Prostate gland (tissue), 2 donors: ENCODE data around the gene ZNF415.

ENCODE experiments used
- POLR2A ChIP-seq: fragments of 450-650 bp; IDR thresholded peaks from one replicate; pipeline ENCODE4 v1.6.1; 2016; ENCODE audit warnings: antibody characterized with exemption, mild to moderate bottlenecking
- POLR2AphosphoS5 ChIP-seq: sonication (generic); formaldehyde crosslinking; IDR thresholded peaks from one replicate; pipeline ENCODE4 v1.6.1; 2017; ENCODE audit warnings: antibody characterized with exemption
- TF ChIP-seq, protein P1 (sequence below), 4 experiments: fragments of 200-600 bp in 2 of 4; fragments of 450-650 bp in 2 of 4; sonication (generic) in 2 of 4; IDR thresholded peaks; 1 replicate in 3 of 4; 2 replicates in 1 of 4; pipeline ENCODE4 v1.5.1; 2016 to 2019; ENCODE audit warnings: antibody characterized with exemption in 4 of 4, mild to moderate bottlenecking in 2 of 4, moderate library complexity in 2 of 4

DNA sequence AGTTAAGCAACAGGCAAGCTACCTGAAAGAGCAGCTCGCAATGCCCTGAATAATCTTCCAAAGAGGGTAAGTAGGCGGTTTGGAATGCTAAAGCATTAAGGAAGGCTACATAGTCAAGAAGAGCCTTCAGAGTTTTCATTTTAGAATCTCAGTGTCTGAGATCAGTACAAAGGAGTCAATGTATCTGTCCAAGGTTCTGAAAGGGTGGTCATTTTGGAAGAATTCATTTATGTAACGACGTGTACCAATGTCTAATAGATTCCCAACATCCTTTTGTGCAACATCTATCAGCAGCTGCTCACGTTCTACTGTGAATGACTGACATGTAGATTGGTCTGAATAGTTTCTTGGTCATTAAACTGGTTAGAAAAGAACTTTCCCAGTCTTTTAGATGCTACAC lies 45.3 kb upstream of the ZNF415 start:
- TF ChIP-seq, protein P1, sequence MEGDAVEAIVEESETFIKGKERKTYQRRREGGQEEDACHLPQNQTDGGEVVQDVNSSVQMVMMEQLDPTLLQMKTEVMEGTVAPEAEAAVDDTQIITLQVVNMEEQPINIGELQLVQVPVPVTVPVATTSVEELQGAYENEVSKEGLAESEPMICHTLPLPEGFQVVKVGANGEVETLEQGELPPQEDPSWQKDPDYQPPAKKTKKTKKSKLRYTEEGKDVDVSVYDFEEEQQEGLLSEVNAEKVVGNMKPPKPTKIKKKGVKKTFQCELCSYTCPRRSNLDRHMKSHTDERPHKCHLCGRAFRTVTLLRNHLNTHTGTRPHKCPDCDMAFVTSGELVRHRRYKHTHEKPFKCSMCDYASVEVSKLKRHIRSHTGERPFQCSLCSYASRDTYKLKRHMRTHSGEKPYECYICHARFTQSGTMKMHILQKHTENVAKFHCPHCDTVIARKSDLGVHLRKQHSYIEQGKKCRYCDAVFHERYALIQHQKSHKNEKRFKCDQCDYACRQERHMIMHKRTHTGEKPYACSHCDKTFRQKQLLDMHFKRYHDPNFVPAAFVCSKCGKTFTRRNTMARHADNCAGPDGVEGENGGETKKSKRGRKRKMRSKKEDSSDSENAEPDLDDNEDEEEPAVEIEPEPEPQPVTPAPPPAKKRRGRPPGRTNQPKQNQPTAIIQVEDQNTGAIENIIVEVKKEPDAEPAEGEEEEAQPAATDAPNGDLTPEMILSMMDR (IDR thresholded peaks at IDR 0.05) = no peak
- TF ChIP-seq POLR2AphosphoS5 (no peak), POLR2A (no peak)
